ENCODE results near the gene PCDHGA1.

PCDHGA1 gene

GRCh38 chr5:141488591-141489561 is 158.6 kb downstream of the PCDHGA1 start, which contains the start of gene PCDHGC5:
PCDHGC5 (plus strand) TSS chr5:141489081; CDS start chr5:141489241, 160 bp downstream.
- no peaks in the 10 kb centered on the region for H3K9me3 Mint-ChIP-seq
- peaks cover 66% of the 10 kb centered on the region for H3K27me3 Mint-ChIP-seq (ENCODE audit: low read depth)
- H3K4me3 Mint-ChIP-seq, result no peak within 1 kb of the TSS
- H3K36me3 Mint-ChIP-seq (ENCODE audit: low read depth), result no peaks in the 10 kb centered on the region
- DNase-seq (ENCODE audit: low spot score), result no peak
- H3K4me1 Mint-ChIP-seq (ENCODE audit: low read depth), result no peaks in the 10 kb centered on the region
- H3K27ac Mint-ChIP-seq, result no peak within 1 kb of the TSS

- H3K27me3 Mint-ChIP-seq (ENCODE audit: low read depth), result peaks cover 66% of the 10 kb centered on the region
- H3K4me1 Mint-ChIP-seq (ENCODE audit: low read depth), result no peaks in the 10 kb centered on the region
- no peak overlapping the region for H3K4me3 Mint-ChIP-seq
- no peaks in the 10 kb centered on the region for H3K9me3 Mint-ChIP-seq
- no peak for DNase-seq (ENCODE audit: low spot score)
- H3K27ac Mint-ChIP-seq, result no peak overlapping the region
- H3K36me3 Mint-ChIP-seq (ENCODE audit: low read depth), result no peaks in the 10 kb centered on the region
These were observed 159.5 kb downstream of the PCDHGA1 start for GRCh38 chr5:141489841-141490240.

GRCh38 chr5:141490271-141490670 is 160.0 kb downstream of the PCDHGA1 start:
- H3K27me3 Mint-ChIP-seq (ENCODE audit: low read depth), result peaks cover 64% of the 10 kb centered on the region
- no peak overlapping the region for H3K4me3 Mint-ChIP-seq
- H3K9me3 Mint-ChIP-seq, result no peaks in the 10 kb centered on the region
- H3K4me1 Mint-ChIP-seq (ENCODE audit: low read depth), result no peaks in the 10 kb centered on the region
- DNase-seq (ENCODE audit: low spot score), result no peak
- H3K27ac Mint-ChIP-seq, result no peak overlapping the region
- H3K36me3 Mint-ChIP-seq (ENCODE audit: low read depth), result no peaks in the 10 kb centered on the region

- no peak for DNase-seq (ENCODE audit: low spot score)
- Mint-ChIP-seq H3K27me3 (ENCODE audit: low read depth) (peaks cover 64% of the 10 kb centered on the region), H3K4me3 (no peak overlapping the region), H3K27ac (no peak overlapping the region), H3K36me3 (ENCODE audit: low read depth) (no peaks in the 10 kb centered on the region), H3K9me3 (no peaks in the 10 kb centered on the region), H3K4me1 (ENCODE audit: low read depth) (peaks cover 3% of the 10 kb centered on the region)
These were observed 160.5 kb downstream of the PCDHGA1 start for GRCh38 chr5:141490771-141491170.

GRCh38 chr5:141491323-141492167 is 161.2 kb downstream of the PCDHGA1 start:
- peaks cover 58% of the 10 kb centered on the region for H3K27me3 Mint-ChIP-seq (ENCODE audit: low read depth)

GRCh38 chr5:141492168-141492885 is 162.0 kb downstream of the PCDHGA1 start:
- Mint-ChIP-seq H3K36me3 (ENCODE audit: low read depth) (no peaks in the 10 kb centered on the region), H3K27me3 (ENCODE audit: low read depth) (peaks cover 53% of the 10 kb centered on the region), H3K9me3 (no peaks in the 10 kb centered on the region), H3K4me1 (ENCODE audit: low read depth) (peaks cover 3% of the 10 kb centered on the region), H3K27ac (no peak overlapping the region), H3K4me3 (peak overlapping the region; percentile 73)
- no peak for DNase-seq (ENCODE audit: low spot score)

More at GRCh38 chr5:141491323-141492167, 161.2 kb downstream of the PCDHGA1 start:
- H3K4me1 Mint-ChIP-seq (ENCODE audit: low read depth), result peaks cover 3% of the 10 kb centered on the region
- H3K9me3 Mint-ChIP-seq, result no peaks in the 10 kb centered on the region
- peak overlapping the region; percentile 73 for H3K4me3 Mint-ChIP-seq
- H3K36me3 Mint-ChIP-seq (ENCODE audit: low read depth), result no peaks in the 10 kb centered on the region
- no peak overlapping the region for H3K27ac Mint-ChIP-seq
- DNase-seq (ENCODE audit: low spot score), result no peak

- no peak for DNase-seq (ENCODE audit: low spot score)
- Mint-ChIP-seq H3K9me3 (no peaks in the 10 kb centered on the region), H3K36me3 (ENCODE audit: low read depth) (no peaks in the 10 kb centered on the region), H3K4me1 (ENCODE audit: low read depth) (peaks cover 3% of the 10 kb centered on the region), H3K27ac (no peak overlapping the region), H3K27me3 (ENCODE audit: low read depth) (peaks cover 49% of the 10 kb centered on the region), H3K4me3 (no peak overlapping the region)
These were observed 163.4 kb downstream of the PCDHGA1 start for GRCh38 chr5:141493500-141494422.

GRCh38 chr5:141494761-141495452 is 164.6 kb downstream of the PCDHGA1 start:
- no peaks in the 10 kb centered on the region for H3K36me3 Mint-ChIP-seq (ENCODE audit: low read depth)
- no peaks in the 10 kb centered on the region for H3K9me3 Mint-ChIP-seq
- H3K27ac Mint-ChIP-seq, result no peak overlapping the region
- H3K27me3 Mint-ChIP-seq (ENCODE audit: low read depth), result peaks cover 47% of the 10 kb centered on the region
- H3K4me1 Mint-ChIP-seq (ENCODE audit: low read depth), result peaks cover 3% of the 10 kb centered on the region
- DNase-seq (ENCODE audit: low spot score), result no peak
- H3K4me3 Mint-ChIP-seq, result no peak overlapping the region

- peaks cover 3% of the 10 kb centered on the region for H3K4me1 Mint-ChIP-seq (ENCODE audit: low read depth)
- H3K4me3 Mint-ChIP-seq, result no peak overlapping the region
- no peak overlapping the region for H3K27ac Mint-ChIP-seq
- H3K36me3 Mint-ChIP-seq (ENCODE audit: low read depth), result no peaks in the 10 kb centered on the region
- H3K27me3 Mint-ChIP-seq (ENCODE audit: low read depth), result peaks cover 44% of the 10 kb centered on the region
- no peak for DNase-seq (ENCODE audit: low spot score)
- H3K9me3 Mint-ChIP-seq, result no peaks in the 10 kb centered on the region
These were observed 165.1 kb downstream of the PCDHGA1 start for GRCh38 chr5:141495453-141495811.

- DNase-seq (ENCODE audit: low spot score), result no peak
- Mint-ChIP-seq H3K4me1 (ENCODE audit: low read depth) (peaks cover 3% of the 10 kb centered on the region), H3K27ac (no peak overlapping the region), H3K9me3 (no peaks in the 10 kb centered on the region), H3K27me3 (ENCODE audit: low read depth) (peaks cover 38% of the 10 kb centered on the region), H3K4me3 (no peak overlapping the region), H3K36me3 (ENCODE audit: low read depth) (no peaks in the 10 kb centered on the region)
These were observed 165.7 kb downstream of the PCDHGA1 start for GRCh38 chr5:141496038-141496437.

- H3K27ac Mint-ChIP-seq, result no peak overlapping the region
- H3K27me3 Mint-ChIP-seq (ENCODE audit: low read depth), result peaks cover 2% of the 10 kb centered on the region
- no peak for DNase-seq (ENCODE audit: low spot score)
- no peaks in the 10 kb centered on the region for H3K4me1 Mint-ChIP-seq (ENCODE audit: low read depth)
- no peaks in the 10 kb centered on the region for H3K9me3 Mint-ChIP-seq
- no peak overlapping the region for H3K4me3 Mint-ChIP-seq
- H3K36me3 Mint-ChIP-seq (ENCODE audit: low read depth), result no peaks in the 10 kb centered on the region
These were observed 171.4 kb downstream of the PCDHGA1 start for GRCh38 chr5:141501761-141502160.

- Mint-ChIP-seq H3K27me3 (ENCODE audit: low read depth) (no peaks in the 10 kb centered on the region), H3K4me3 (no peak overlapping the region), H3K4me1 (ENCODE audit: low read depth) (no peaks in the 10 kb centered on the region), H3K9me3 (no peaks in the 10 kb centered on the region), H3K36me3 (ENCODE audit: low read depth) (no peaks in the 10 kb centered on the region), H3K27ac (no peak overlapping the region)
- DNase-seq (ENCODE audit: low spot score), result no peak
These were observed 173.4 kb downstream of the PCDHGA1 start for GRCh38 chr5:141503681-141504080.
